NCI-H226 (cell line): ENCODE data around the gene ATG2A.

Experiments
- DNase-seq: peaks from one replicate; pipeline ENCODE4 v3.0.0-alpha.2; 2015

The ATG2A gene

GRCh38 chr11:64868904-64869570 lies 48.0 kb downstream of the ATG2A start:
- peak; percentile 100 for DNase-seq

GRCh38 chr11:64867748-64868462 lies 49.1 kb downstream of the ATG2A start:
- peak; percentile 84 for DNase-seq

- no peak for DNase-seq
Measured at GRCh38 chr11:64866173-64866491, 50.9 kb downstream of the ATG2A start.

- DNase-seq = no peak
Measured at GRCh38 chr11:64865286-64866172, 51.5 kb downstream of the ATG2A start.

GRCh38 chr11:64864473-64865285 lies 52.3 kb downstream of the ATG2A start:
- peak; percentile 88 for DNase-seq

- DNase-seq = no peak
Measured at GRCh38 chr11:64864135-64864472, 52.9 kb downstream of the ATG2A start.

GRCh38 chr11:64863391-64864060 lies 53.5 kb downstream of the ATG2A start:
- no peak for DNase-seq

- no peak for DNase-seq
Measured at GRCh38 chr11:64862987-64863390, 54.0 kb downstream of the ATG2A start.

- no peak for DNase-seq
Measured at GRCh38 chr11:64861227-64861975, 55.6 kb downstream of the ATG2A start.

- DNase-seq = no peak
Measured at GRCh38 chr11:64859542-64860414, 57.2 kb downstream of the ATG2A start.

GRCh38 chr11:64858467-64859263 lies 58.3 kb downstream of the ATG2A start:
- no peak for DNase-seq

GRCh38 chr11:64857485-64857884 lies 59.5 kb downstream of the ATG2A start:
- DNase-seq = no peak

GRCh38 chr11:64856382-64857227 lies 60.4 kb downstream of the ATG2A start:
- peak; percentile 81 for DNase-seq

GRCh38 chr11:64855596-64856304 lies 61.3 kb downstream of the ATG2A start:
- DNase-seq = no peak

GRCh38 chr11:64854534-64855502 lies 62.2 kb downstream of the ATG2A start:
- DNase-seq = peak; percentile 95

GRCh38 chr11:64854157-64854533 lies 62.9 kb downstream of the ATG2A start:
- DNase-seq = no peak

GRCh38 chr11:64853709-64854108 lies 63.3 kb downstream of the ATG2A start:
- DNase-seq = no peak
